Activated T-cell treated with anti-CD3 and anti-CD28 coated beads, Interleukin-2, amount 50 U/mL, for 4 hours (primary cell): ENCODE data around the gene PHTF2. TPM values are rescaled to one million over a fixed set of nuclear protein-coding genes. Genes with fewer than 3 reads are reported as not detected.

Experiments
- ATAC-seq, 2 donors: fragments of 200-7000 bp; cut with Tn5 transposase; one replicate each; pipeline ENCODE4 v1.10.0; 2021
- DNase-seq: peaks from one replicate; pipeline ENCODE4 v3.0.0-alpha.2; 2020
- H3K27me3 Mint-ChIP-seq: one replicate; pipeline ENCODE4 v1.8.0; 2021; ENCODE audit warnings: low read depth, mixed read lengths
- H3K36me3 Mint-ChIP-seq: one replicate; pipeline ENCODE4 v1.8.0; 2022; ENCODE audit warnings: mixed read lengths; ENCODE audit not compliant: insufficient read depth
- H3K4me1 Mint-ChIP-seq: one replicate; pipeline ENCODE4 v1.8.0; 2021; ENCODE audit warnings: low read depth, mixed read lengths
- H3K4me3 Mint-ChIP-seq: one replicate; pipeline ENCODE4 v1.8.0; 2021; ENCODE audit warnings: mild to moderate bottlenecking, moderate library complexity, mixed read lengths
- H3K9me3 Mint-ChIP-seq: one replicate; pipeline ENCODE4 v1.8.0; 2021; ENCODE audit warnings: mixed read lengths
- total RNA-seq, 3 donors: library from RNA; stranded (reverse); gene quantifications; one replicate each; pipeline ENCODE4 v1.2.1, GENCODE V29; 2021

PHTF2 gene
- total RNA-seq: 10 to 100 TPM; 22.3 to 27.1 (median 24.8) TPM

- Mint-ChIP-seq H3K27me3 (no peaks in the 10 kb centered on the region), H3K4me3 (peak within 1 kb of the TSS; percentile 98), H3K4me1 (peaks cover 73% of the 10 kb centered on the region), H3K36me3 (peaks cover 6% of the 10 kb centered on the region), H3K9me3 (no peaks in the 10 kb centered on the region)
- ATAC-seq (peak; percentile 91 to 92), DNase-seq (peak; percentile 83)
Measured at GRCh38 chr7:77798394-77799077, at the start of gene PHTF2, which contains the start of gene TMEM60. PHTF2 (plus strand) TSS chr7:77798773. TMEM60 (minus strand) TSS chr7:77798434; CDS start chr7:77794373, 4,061 bp downstream.

GRCh38 chr7:77752016-77752415 is 46.6 kb upstream of the PHTF2 start:
- H3K4me3 Mint-ChIP-seq: no peak overlapping the region
- no peaks in the 10 kb centered on the region for H3K27me3 Mint-ChIP-seq
- DNase-seq: no peak
- ATAC-seq: peak in 1 of 2 donors; percentile 46
- no peaks in the 10 kb centered on the region for H3K9me3 Mint-ChIP-seq
- peaks cover 18% of the 10 kb centered on the region for H3K36me3 Mint-ChIP-seq
- H3K4me1 Mint-ChIP-seq: peaks cover 42% of the 10 kb centered on the region

- peaks cover 13% of the 10 kb centered on the region for H3K36me3 Mint-ChIP-seq
- no peaks in the 10 kb centered on the region for H3K9me3 Mint-ChIP-seq
- H3K4me1 Mint-ChIP-seq: peaks cover 41% of the 10 kb centered on the region
- ATAC-seq (no peak), DNase-seq (no peak)
- H3K4me3 Mint-ChIP-seq: no peak overlapping the region
- H3K27me3 Mint-ChIP-seq: no peaks in the 10 kb centered on the region
Measured at GRCh38 chr7:77753173-77753572, 45.4 kb upstream of the PHTF2 start.

- ATAC-seq: peak; percentile 40 to 54
- no peaks in the 10 kb centered on the region for H3K27me3 Mint-ChIP-seq
- no peak overlapping the region for H3K4me3 Mint-ChIP-seq
- DNase-seq: no peak
- H3K4me1 Mint-ChIP-seq: peaks cover 36% of the 10 kb centered on the region
- no peaks in the 10 kb centered on the region for H3K9me3 Mint-ChIP-seq
- no peaks in the 10 kb centered on the region for H3K36me3 Mint-ChIP-seq
Measured at GRCh38 chr7:77757589-77757988, 41.0 kb upstream of the PHTF2 start.

GRCh38 chr7:77759294-77759889 is 39.2 kb upstream of the PHTF2 start:
- Mint-ChIP-seq H3K4me3 (no peak overlapping the region), H3K27me3 (no peaks in the 10 kb centered on the region), H3K36me3 (peaks cover 5% of the 10 kb centered on the region), H3K9me3 (no peaks in the 10 kb centered on the region), H3K4me1 (peaks cover 38% of the 10 kb centered on the region)
- peak; percentile 68 for DNase-seq
- no peak for ATAC-seq

- Mint-ChIP-seq H3K27me3 (no peaks in the 10 kb centered on the region), H3K36me3 (peaks cover 9% of the 10 kb centered on the region), H3K4me1 (peaks cover 39% of the 10 kb centered on the region), H3K9me3 (no peaks in the 10 kb centered on the region), H3K4me3 (no peak overlapping the region)
- ATAC-seq: no peak
- no peak for DNase-seq
Measured at GRCh38 chr7:77760809-77761453, 37.6 kb upstream of the PHTF2 start.

GRCh38 chr7:77765481-77765880 is 33.1 kb upstream of the PHTF2 start:
- ATAC-seq: no peak
- Mint-ChIP-seq H3K4me3 (no peak overlapping the region), H3K4me1 (peaks cover 24% of the 10 kb centered on the region), H3K9me3 (no peaks in the 10 kb centered on the region), H3K27me3 (no peaks in the 10 kb centered on the region), H3K36me3 (peaks cover 20% of the 10 kb centered on the region)
- no peak for DNase-seq

GRCh38 chr7:77765906-77766800 is 32.4 kb upstream of the PHTF2 start:
- no peak for ATAC-seq
- Mint-ChIP-seq H3K4me1 (peaks cover 23% of the 10 kb centered on the region), H3K4me3 (no peak overlapping the region), H3K36me3 (peaks cover 21% of the 10 kb centered on the region), H3K27me3 (no peaks in the 10 kb centered on the region), H3K9me3 (no peaks in the 10 kb centered on the region)
- no peak for DNase-seq

- Mint-ChIP-seq H3K36me3 (peaks cover 21% of the 10 kb centered on the region), H3K4me1 (peaks cover 20% of the 10 kb centered on the region), H3K9me3 (no peaks in the 10 kb centered on the region), H3K4me3 (no peak overlapping the region), H3K27me3 (no peaks in the 10 kb centered on the region)
- DNase-seq (no peak), ATAC-seq (no peak)
Measured at GRCh38 chr7:77766801-77767605, 31.6 kb upstream of the PHTF2 start.

- H3K4me3 Mint-ChIP-seq: no peak overlapping the region
- H3K36me3 Mint-ChIP-seq: peaks cover 17% of the 10 kb centered on the region
- no peaks in the 10 kb centered on the region for H3K9me3 Mint-ChIP-seq
- no peaks in the 10 kb centered on the region for H3K4me1 Mint-ChIP-seq
- no peak for ATAC-seq
- no peak for DNase-seq
- no peaks in the 10 kb centered on the region for H3K27me3 Mint-ChIP-seq
Measured at GRCh38 chr7:77770316-77770715, 28.3 kb upstream of the PHTF2 start.

GRCh38 chr7:77771901-77772300 is 26.7 kb upstream of the PHTF2 start:
- H3K36me3 Mint-ChIP-seq: peaks cover 24% of the 10 kb centered on the region
- no peaks in the 10 kb centered on the region for H3K27me3 Mint-ChIP-seq
- H3K9me3 Mint-ChIP-seq: no peaks in the 10 kb centered on the region
- no peak overlapping the region for H3K4me3 Mint-ChIP-seq
- no peaks in the 10 kb centered on the region for H3K4me1 Mint-ChIP-seq
- ATAC-seq (no peak), DNase-seq (no peak)

GRCh38 chr7:77778535-77778934 is 20.0 kb upstream of the PHTF2 start:
- H3K4me3 Mint-ChIP-seq: no peak overlapping the region
- no peaks in the 10 kb centered on the region for H3K4me1 Mint-ChIP-seq
- no peaks in the 10 kb centered on the region for H3K27me3 Mint-ChIP-seq
- no peak for DNase-seq
- no peak for ATAC-seq
- peaks cover 32% of the 10 kb centered on the region for H3K36me3 Mint-ChIP-seq
- H3K9me3 Mint-ChIP-seq: no peaks in the 10 kb centered on the region

GRCh38 chr7:77782383-77782782 is 16.2 kb upstream of the PHTF2 start:
- DNase-seq: no peak
- no peak for ATAC-seq
- Mint-ChIP-seq H3K4me3 (no peak overlapping the region), H3K4me1 (no peaks in the 10 kb centered on the region), H3K9me3 (no peaks in the 10 kb centered on the region), H3K36me3 (peaks cover 28% of the 10 kb centered on the region), H3K27me3 (no peaks in the 10 kb centered on the region)
